Motor neuron (in vitro differentiated cells): ENCODE results near the gene RNF225. TPM values are rescaled to one million over a fixed set of nuclear protein-coding genes. Genes with fewer than 3 reads are reported as not detected.
A peak's percentile ranks its signal among the peaks of the same experiment; 100 is the strongest.
"Not testable (repeated sequence)": the region's sequence is repeated elsewhere in the genome, so short reads cannot be mapped to it uniquely, and the experiment has no call there.

Experiments
- ATAC-seq, 8 experiments: fragments of 200-7000 bp; cut with Tn5 transposase; replicated peaks in 6 of 8; 2 replicates each; pipeline ENCODE4 v1.8.0; 2021; ENCODE audit warnings: mild to moderate bottlenecking in 8 of 8, moderate library complexity in 8 of 8
- H3K27ac ChIP-seq, 2 donors: fragments of 250-450 bp; sonication (Bioruptor Pico); 2 replicates each; pipeline ENCODE4 v1.9.0; 2021; ENCODE audit warnings: antibody characterized with exemption in 2 of 2, mild to moderate bottlenecking in 2 of 2, moderate library complexity in 1 of 2
- H3K4me1 ChIP-seq, 2 donors: fragments of 250-450 bp; sonication (Bioruptor Pico); replicated peaks in 1 of 2; 2 replicates each; pipeline ENCODE4 v1.6.1; 2021; ENCODE audit warnings: antibody characterized with exemption in 2 of 2, mild to moderate bottlenecking in 2 of 2, moderate library complexity in 1 of 2
- H3K4me3 ChIP-seq, 5 donors: fragments of 250-450 bp; sonication (Bioruptor Pico); 2 replicates each; pipeline ENCODE4 v1.9.0; 2021; ENCODE audit warnings: antibody characterized with exemption in 5 of 5, mild to moderate bottlenecking in 5 of 5, moderate library complexity in 4 of 5
- WGBS, 10 experiments: fragments of 450-650 bp; shearing (Covaris generic); methylation state at CpG; one replicate each; pipeline ENCODE4 v1.0.0; 2022; 5-methylcytosine and 5-hydroxymethylcytosine counted together
- in situ Hi-C, 9 experiments: fragments of 400-800 bp; cut with MboI; loops; one replicate each; pipeline ENCODE4 v1.15.0; 2021; ENCODE audit warnings: low sequenced_read_pairs in 9 of 9, low pct_unique_long_range_greater_than_20kb in 2 of 9; ENCODE audit not compliant: unreplicated experiment in 9 of 9
- total RNA-seq, 8 experiments: library from RNA; unstranded; fragments of 300-600 nt; gene quantifications; 2 replicates each; pipeline versions ENCODE4 v1.2.3 to v1.2.4, GENCODE V29; 2022

The RNF225 gene
- total RNA-seq, 8 experiments from 2014 or later: not detected

GRCh38 chr19:58368561-58369360 lies 26.7 kb upstream of the RNF225 start:
- 90% methylated on average over 16 of the region's 68 CpGs; no CpG with 5 or more reads in 9 of the 10 experiments for WGBS, 10 experiments
- in situ Hi-C loops: no loop called here
- Histone ChIP-seq H3K4me3 (no peak overlapping the region), H3K27ac (no peak overlapping the region), H3K4me1 (peaks cover 0 to 3% of the 10 kb centered on the region in 2 donors)
- peak in 2 of 8 experiments; percentile 8 to 17 for ATAC-seq

GRCh38 chr19:58372311-58373133 lies 22.9 kb upstream of the RNF225 start:
- Histone ChIP-seq H3K4me1 (peaks cover 0 to 3% of the 10 kb centered on the region in 2 donors), H3K4me3 (no peak overlapping the region), H3K27ac (no peak overlapping the region)
- in situ Hi-C loops: no loop called here
- WGBS, 10 experiments: 47 to 80% (median 64%) methylated on average over 1 to 6 of the region's 15 CpGs; no CpG with 5 or more reads in 2 of the 10 experiments
- no peak for ATAC-seq

GRCh38 chr19:58374200-58374599 lies 21.3 kb upstream of the RNF225 start:
- Histone ChIP-seq H3K4me1 (peaks cover 0 to 3% of the 10 kb centered on the region in 2 donors), H3K4me3 (no peak overlapping the region), H3K27ac (no peak overlapping the region)
- in situ Hi-C loops: no loop called here
- WGBS, 10 experiments: 35 to 100% (median 94%) methylated on average over 2 to 4 of the region's 4 CpGs; no CpG with 5 or more reads in 1 of the 10 experiments
- no peak for ATAC-seq

- ATAC-seq, H3K4me3 ChIP-seq, in situ Hi-C loops, H3K4me1 ChIP-seq, H3K27ac ChIP-seq: not testable (repeated sequence)
- 17 to 100% (median 61%) methylated on average over 1 to 7 of the region's 7 CpGs; no CpG with 5 or more reads in 2 of the 10 experiments for WGBS, 10 experiments
These were observed 18.7 kb upstream of the RNF225 start for GRCh38 chr19:58376724-58377123.

- peak overlapping the region in 1 of 2 donors; percentile 98 for H3K27ac ChIP-seq
- in situ Hi-C loops: no loop called here
- 80 to 100% (median 91%) methylated on average over 1 to 4 of the region's 6 CpGs; no CpG with 5 or more reads in 5 of the 10 experiments for WGBS, 10 experiments
- H3K4me3 ChIP-seq: no peak overlapping the region
- peaks cover 8 to 10% of the 10 kb centered on the region in 2 donors for H3K4me1 ChIP-seq
- no peak for ATAC-seq
These were observed 16.2 kb upstream of the RNF225 start for GRCh38 chr19:58379246-58379645.

DNA sequence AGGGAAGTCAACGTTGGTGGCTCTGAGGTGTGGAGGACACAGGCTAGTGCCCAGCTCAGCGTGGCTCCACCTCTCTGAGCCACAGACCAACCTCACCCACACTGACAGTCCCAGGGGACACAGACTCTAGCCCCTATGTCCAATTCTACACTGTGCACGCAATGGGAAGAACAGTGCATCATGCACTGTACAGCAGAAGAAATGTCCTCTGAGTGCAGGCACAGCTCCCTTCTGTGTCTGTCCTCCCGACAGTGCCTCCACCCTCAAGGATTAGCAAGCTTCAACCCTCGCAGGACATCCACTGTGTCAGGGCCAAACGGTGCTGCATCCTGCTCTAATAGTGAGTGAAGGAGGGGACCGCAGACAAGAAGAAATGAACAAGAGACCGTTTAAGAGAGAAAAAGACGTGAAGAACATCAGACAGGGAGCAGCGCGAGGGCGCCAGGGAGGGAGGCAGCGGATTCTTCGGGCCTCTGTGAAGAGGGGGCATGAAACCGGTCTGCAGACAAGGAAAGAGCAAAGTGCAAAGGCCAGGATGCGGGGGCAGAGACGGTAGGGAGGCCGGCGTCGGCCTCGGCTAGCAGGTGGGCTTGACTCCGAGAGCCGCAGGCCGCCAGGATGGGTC lies 15.3 kb upstream of the RNF225 start:
- Histone ChIP-seq H3K4me1 (peaks cover 8 to 12% of the 10 kb centered on the region in 2 donors), H3K27ac (peak overlapping the region; percentile 95 to 98), H3K4me3 (peak overlapping the region; percentile 77 to 98 (median 83))
- peak in 7 of 8 experiments; percentile 0 to 5 (median 0) for ATAC-seq
- in situ Hi-C loops: no loop called here
- 0 to 31% (median 2%) methylated on average over 1 to 17 of the region's 24 CpGs; no CpG with 5 or more reads in 2 of the 10 experiments for WGBS, 10 experiments

- in situ Hi-C loops: no loop called here
- Histone ChIP-seq H3K4me3 (peak within 1 kb of the TSS; percentile 77 to 98 (median 83)), H3K4me1 (peaks cover 15 to 19% of the 10 kb centered on the region in 2 donors), H3K27ac (peak within 1 kb of the TSS; percentile 95 to 98)
- 0 to 4% (median 0%) methylated on average over 2 to 14 of the region's 83 CpGs; no CpG with 5 or more reads in 3 of the 10 experiments for WGBS, 10 experiments
- peak; percentile 86 to 92 (median 90) for ATAC-seq
These were observed 14.6 kb upstream of the RNF225 start, which contains the start of gene ZNF837 for GRCh38 chr19:58380662-58381459. Gene ZNF837 (minus strand): TSS chr19:58381030. CDS start chr19:58369332, 11,698 bp downstream.

- in situ Hi-C loops: no loop called here
- Histone ChIP-seq H3K4me1 (peaks cover 17 to 22% of the 10 kb centered on the region in 2 donors), H3K4me3 (peak overlapping the region; percentile 77 to 98 (median 83)), H3K27ac (peak overlapping the region in 1 of 2 donors; percentile 98)
- ATAC-seq: no peak
- WGBS, 10 experiments: 59 to 75% (median 60%) methylated on average over 2 to 10 of the region's 26 CpGs; no CpG with 5 or more reads in 7 of the 10 experiments
These were observed 13.8 kb upstream of the RNF225 start for GRCh38 chr19:58381460-58382212.

GRCh38 chr19:58382997-58383603 lies 12.4 kb upstream of the RNF225 start:
- no peak for ATAC-seq
- WGBS, 10 experiments: 92 to 100% methylated on average over 2 of the region's 6 CpGs; no CpG with 5 or more reads in 8 of the 10 experiments
- H3K4me1 ChIP-seq: peaks cover 20 to 25% of the 10 kb centered on the region in 2 donors

GRCh38 chr19:58385313-58385890 lies 10.1 kb upstream of the RNF225 start:
- WGBS, 10 experiments: 87% methylated on average over 3 of the region's 9 CpGs; no CpG with 5 or more reads in 9 of the 10 experiments
- H3K27ac ChIP-seq: peak overlapping the region; percentile 98 to 99

More at GRCh38 chr19:58382997-58383603, 12.4 kb upstream of the RNF225 start:
- Histone ChIP-seq H3K27ac (no peak overlapping the region), H3K4me3 (no peak overlapping the region)
- in situ Hi-C loops: no loop called here

More at GRCh38 chr19:58385313-58385890, 10.1 kb upstream of the RNF225 start:
- Histone ChIP-seq H3K4me1 (peaks cover 18 to 19% of the 10 kb centered on the region in 2 donors), H3K4me3 (peak overlapping the region; percentile 57 to 84 (median 65))
- in situ Hi-C loops: no loop called here
- ATAC-seq: no peak
